IPS-11a (cell line): ENCODE data around the gene GIGYF1.
A peak's percentile ranks its signal among the peaks of the same experiment; 100 is the strongest.
"Not testable (repeated sequence)": the region's sequence is repeated elsewhere in the genome, so short reads cannot be mapped to it uniquely, and the experiment has no call there.

Experiments used
- H3K4me3 ChIP-seq: one replicate; pipeline ENCODE4 v1.5.1; 2013; ENCODE audit warnings: low read depth, low read length, control low read depth

GIGYF1 gene

GRCh38 chr7:100711369-100711768, 17.3 kb upstream of the GIGYF1 start:
- H3K4me3 ChIP-seq = no peak overlapping the region

GRCh38 chr7:100710452-100710851, 16.4 kb upstream of the GIGYF1 start:
- no peak overlapping the region for H3K4me3 ChIP-seq

GRCh38 chr7:100708395-100708794, 14.3 kb upstream of the GIGYF1 start:
- no peak overlapping the region for H3K4me3 ChIP-seq

DNA sequence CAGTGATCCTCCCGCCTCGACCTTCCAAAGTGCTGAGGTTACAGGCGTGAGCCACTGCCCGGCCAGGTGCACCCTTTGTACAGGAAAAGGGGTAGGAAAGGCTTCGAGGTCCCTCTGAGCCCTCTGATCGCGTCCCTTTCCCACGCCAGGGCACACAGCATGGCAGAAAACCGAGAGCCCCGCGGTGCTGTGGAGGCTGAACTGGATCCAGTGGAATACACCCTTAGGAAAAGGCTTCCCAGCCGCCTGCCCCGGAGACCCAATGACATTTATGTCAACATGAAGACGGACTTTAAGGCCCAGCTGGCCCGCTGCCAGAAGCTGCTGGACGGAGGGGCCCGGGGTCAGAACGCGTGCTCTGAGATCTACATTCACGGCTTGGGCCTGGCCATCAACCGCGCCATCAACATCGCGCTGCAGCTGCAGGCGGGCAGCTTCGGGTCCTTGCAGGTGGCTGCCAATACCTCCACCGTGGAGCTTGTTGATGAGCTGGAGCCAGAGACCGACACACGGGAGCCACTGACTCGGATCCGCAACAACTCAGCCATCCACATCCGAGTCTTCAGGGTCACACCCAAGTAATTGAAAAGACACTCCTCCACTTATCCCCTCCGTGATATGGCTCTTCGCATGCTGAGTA, 12.7 kb upstream of the GIGYF1 start:
- H3K4me3 ChIP-seq = peak overlapping the region; percentile 72

DNA sequence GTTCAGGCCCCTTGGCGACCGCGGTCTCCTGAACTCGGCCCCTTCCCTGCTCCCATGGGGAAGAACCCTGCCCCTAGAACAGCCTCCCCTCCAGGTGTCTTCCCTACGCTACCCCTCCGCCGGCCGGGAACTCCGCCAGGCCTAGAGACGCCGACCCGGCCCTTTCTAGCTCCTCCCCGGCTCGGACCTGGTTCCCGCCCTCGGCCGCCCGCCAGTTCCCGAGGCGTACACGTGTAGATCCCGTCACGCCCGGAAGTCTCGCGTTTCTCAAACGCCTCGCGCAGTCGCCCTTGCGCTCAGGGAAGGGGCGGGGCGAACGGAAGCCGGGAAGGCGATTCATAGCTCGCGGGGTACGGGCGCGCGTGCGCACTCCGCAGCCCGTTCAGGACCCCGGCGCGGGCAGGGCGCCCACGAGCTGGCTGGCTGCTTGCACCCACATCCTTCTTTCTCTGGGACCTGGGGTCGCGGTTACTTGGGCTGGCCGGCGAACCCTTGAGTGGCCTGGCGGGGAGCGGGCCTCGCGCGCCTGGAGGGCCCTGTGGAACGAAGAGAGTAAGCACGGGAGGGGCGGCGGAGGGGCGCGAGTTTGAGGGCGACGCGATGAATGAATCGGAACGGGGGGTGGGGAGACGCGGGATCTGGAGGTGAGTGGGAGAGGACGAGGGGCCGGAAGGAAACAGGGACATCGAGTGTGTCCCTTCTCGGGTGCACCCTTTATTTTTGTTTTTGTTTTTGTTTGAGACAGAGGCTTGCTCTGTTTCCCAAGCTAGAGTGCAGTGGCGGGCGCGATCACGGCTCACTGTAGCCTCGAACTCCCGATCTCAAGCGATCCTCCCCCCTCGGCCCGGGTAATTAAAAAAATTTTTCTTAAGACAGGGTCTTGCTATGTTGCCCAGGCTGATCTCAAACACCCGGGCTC, 12.0 kb upstream of the GIGYF1 start, which contains the start of gene POP7:
Gene POP7 (plus strand): TSS at position 369 of the 919 bp plus-strand sequence. CDS start 710 bp downstream, outside the sequence.
- peak within 1 kb of the TSS; percentile 72 for H3K4me3 ChIP-seq

DNA sequence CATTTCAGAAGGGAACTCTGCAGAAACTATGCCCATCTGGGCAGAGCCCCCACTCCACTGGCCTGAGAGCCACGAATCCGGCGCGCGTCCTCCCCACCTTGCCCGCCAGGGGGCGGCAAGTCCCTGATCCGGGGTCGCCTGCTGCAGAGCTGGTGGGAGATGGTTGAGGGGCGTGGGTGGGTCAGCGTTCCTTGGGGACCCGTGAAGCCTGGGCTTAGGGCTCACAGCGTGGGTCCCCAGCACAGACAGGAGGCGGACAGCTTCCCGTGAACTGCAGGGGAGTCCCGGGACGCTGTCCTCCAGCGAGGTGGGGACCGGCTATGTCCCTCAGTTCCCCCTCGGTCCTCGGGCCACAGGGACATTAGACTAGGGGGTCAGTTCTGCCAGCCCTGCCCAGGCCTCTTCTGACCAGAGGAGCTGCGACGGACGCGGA, 11.3 kb upstream of the GIGYF1 start:
- peak overlapping the region; percentile 55 for H3K4me3 ChIP-seq

- H3K4me3 ChIP-seq = not testable (repeated sequence)
These were observed 7.0 kb upstream of the GIGYF1 start for GRCh38 chr7:100701089-100701488.

GRCh38 chr7:100699018-100699417, 5.0 kb upstream of the GIGYF1 start:
- H3K4me3 ChIP-seq = no peak overlapping the region

- H3K4me3 ChIP-seq = no peak overlapping the region
These were observed 2.1 kb upstream of the GIGYF1 start for GRCh38 chr7:100696123-100696521.

DNA sequence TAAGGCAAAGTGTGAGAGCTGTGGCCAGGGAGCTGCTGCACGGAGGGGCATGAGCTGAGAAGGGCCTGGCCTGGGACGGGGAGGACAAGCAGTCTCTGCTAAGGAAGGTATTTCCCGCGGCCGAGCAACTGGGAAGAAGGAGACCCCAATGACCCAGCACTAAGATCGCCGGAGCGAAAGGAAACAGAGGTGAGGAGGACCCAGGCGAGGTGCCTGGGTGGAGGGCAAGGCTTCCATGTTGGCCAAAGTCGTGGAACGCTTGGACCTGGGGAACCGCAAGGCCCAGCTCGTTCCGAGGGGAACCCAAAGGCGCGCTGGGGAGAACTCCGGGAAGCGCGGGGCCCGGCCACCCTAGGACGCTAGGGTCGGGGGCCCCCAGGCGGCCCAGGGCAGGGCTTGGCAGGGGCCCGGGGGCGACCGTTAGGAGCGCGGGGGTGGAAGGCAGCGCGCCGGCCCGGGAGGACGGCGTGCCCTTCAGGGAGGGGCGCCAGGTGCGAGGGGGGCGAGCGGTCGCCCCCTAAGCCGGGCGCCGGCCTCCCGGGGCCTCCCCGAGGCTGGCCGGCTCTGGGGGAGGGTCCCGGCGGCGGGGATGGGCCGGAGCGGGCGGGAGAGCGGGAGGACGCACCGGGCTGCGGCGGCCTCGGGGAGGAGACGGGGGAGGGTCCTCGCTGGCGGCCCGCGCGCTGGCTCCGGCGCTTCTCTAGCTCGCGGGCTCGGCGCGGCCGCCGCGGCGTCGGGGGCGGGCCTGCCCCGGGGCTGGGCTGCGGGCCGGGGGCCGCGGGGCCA, 545 bp downstream of the GIGYF1 start:
- H3K4me3 ChIP-seq = peak overlapping the region; percentile 83

DNA sequence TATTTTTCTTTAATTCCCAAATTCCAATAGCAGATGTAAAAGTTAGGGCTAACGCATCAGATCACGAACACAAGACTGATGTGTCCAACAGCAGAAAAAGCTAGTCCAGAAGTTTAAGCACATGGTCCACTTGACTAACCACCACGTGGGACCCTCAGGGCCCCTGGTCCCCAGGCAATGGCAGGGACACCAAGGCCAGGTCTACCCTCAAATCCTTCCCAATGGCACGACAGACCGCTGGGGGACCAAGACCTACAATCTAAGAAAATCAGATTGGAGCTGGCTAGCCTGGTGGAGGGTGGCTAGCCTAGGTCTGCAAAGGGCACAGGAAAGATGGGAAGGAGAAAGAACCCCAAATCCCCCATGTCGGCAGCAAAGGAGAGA, 1.5 kb downstream of the GIGYF1 start:
- peak overlapping the region; percentile 83 for H3K4me3 ChIP-seq

DNA sequence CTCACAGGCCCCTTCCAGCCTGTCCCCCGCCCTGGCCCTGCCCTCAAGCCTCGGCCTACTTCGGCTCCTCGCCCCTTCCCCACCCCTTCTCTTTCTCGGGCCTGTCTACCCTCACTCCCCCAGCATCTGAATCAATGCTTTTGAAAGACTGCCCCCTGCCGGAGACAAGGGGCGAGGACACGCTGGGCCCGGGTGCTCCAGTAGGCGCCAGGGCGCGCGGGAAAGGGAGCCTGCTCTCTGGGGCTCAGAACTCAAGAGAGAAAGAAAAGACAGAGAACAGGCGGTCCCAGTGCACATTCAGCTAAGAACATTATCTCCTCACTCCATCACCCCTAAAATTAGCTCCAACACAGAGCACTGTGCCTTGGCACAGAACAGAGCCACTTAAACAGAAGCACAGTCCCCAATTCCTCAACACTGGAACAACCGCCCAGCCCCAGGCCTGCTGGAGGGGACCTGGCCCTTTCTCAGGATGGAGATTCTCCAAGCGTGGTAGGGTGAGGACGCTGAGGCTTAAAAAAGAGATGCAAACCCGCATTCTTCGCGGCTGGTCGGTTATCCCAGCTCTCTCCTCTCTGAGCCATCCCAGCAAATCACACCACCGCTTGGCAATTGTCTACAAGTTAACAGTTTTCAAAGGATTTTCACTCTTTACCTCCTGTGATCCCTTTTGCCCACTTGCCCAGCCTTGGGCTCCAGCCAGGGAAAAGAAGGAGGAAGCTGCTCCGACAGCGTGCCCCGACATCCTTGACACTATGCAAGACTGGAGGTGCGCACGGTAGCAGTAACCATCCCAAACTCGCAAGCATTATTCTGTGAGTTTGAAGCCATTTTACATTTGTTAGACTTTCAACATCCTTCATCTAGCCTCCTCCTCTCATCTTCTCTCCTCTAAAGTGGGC, 2.1 kb downstream of the GIGYF1 start:
- peak overlapping the region; percentile 83 for H3K4me3 ChIP-seq

DNA sequence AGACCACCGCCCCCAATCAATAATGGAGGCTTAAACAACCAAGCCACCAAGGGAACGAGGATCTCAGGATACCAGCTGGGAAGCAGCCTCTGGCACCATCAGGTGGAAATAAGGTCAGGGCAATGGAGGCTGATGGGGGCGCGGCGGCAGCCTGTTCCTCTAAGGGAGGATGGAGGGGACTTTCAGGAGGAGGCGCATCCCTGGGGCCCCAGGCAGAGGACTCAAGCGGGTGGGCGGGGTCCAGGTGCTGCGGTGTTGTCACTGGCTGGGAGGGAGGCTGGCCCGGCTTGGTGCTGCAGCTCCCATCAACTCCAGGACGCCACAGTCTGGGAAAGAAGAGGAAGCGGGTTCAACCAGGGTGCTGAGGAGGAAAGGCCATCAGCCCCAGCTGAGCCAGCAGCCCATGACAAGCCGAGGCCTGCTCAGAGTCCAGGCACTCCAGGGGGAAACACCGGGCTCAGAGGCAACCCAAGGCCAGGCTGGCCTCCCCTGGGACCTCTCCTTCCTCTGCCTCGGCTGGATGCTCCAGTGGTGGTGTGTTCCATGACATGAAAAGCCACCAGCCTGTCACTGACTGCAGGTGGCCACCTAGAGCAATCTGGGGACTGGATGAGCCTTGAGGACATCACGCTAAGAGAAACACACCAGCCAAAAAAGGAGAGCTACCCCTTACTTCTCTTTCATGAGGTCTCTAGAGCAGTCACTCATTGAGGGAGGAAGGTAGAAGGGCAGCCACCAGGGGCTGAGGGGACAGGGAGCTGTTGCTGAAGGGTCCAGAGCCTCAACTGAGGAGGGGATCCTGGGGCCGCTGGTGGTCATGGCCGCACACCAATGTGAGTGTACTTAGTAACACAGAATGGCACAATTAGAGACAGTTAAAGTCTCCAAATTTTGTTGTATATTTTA, 4.6 kb downstream of the GIGYF1 start:
- no peak overlapping the region for H3K4me3 ChIP-seq

DNA sequence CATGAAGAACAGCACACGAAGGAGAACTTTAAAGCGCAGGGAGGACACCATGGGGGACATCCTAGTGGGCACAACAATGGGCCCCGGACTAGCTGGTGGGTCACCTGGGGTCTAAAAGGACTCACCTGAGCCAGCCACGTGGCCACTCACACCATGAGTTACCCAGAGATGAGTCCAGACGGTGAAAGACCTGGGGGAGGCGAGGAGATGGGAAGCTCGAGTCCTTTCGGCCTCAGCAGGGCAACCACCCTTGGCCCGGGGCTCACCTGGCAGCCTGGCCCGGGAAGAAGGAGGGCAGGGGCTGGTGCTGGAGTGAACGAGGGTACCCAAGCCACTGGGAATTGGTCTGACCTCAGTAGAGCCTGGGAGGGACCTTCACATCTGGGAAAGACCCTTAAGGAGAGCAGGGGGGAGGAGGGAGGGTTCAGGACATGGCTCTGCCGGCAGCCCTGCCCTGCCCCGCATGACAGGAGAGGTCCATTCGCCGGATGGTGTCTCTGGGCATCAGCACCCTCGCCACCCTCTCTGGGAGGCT, 5.7 kb downstream of the GIGYF1 start:
- H3K4me3 ChIP-seq = no peak overlapping the region

- no peak overlapping the region for H3K4me3 ChIP-seq
These were observed 6.2 kb downstream of the GIGYF1 start for GRCh38 chr7:100687751-100688300.

GRCh38 chr7:100687261-100687660, 6.8 kb downstream of the GIGYF1 start:
- H3K4me3 ChIP-seq = no peak overlapping the region

DNA sequence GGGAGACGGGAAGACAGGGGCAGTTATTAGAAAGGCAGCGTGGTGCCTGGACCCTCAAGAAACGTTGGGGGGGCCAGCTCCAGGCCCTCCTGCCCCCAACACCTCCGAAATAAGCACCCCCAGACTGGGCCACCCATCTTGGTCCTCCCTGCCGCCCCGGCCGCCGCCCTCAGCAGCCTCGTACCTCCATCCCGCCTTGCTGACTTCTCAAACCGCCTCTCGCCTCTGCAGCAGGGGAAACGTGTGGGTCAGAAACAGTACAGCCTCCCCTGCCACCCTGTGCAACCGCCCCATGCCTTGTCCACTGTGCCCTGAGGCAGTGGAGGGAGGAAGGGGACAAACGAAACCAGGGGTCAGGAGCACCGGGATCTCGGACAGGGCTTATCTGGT, 7.2 kb downstream of the GIGYF1 start:
- H3K4me3 ChIP-seq = no peak overlapping the region

DNA sequence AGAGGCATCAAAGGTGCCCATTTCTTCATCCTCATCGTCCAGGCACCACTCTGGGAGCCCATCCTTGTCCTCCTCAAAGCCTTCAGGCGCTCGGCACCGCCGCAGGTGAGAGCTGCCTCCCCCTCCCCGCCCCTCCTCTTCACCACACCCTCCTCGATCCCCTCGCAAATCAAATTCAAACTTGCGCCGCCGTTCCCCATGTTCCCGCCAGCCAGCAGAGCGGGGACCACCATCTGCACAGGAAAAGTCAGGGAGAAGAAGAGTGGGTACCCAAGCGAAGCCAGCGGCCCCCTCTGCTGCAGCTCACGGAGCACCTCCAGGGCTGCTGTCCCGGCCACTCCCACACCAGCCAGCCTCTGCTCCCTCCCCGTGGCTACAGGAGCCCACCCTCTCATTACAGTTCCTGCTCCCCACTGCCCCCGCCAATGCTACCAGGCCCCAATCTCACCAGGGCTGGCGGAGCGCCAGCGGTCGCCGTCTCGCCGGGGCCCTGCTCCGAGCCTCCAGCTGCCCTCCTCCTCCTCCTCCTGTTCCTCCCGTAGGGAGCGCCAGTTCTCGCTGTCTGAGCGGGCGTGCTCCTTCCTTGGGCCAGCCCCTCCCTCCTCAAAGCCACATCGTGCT, 7.7 kb downstream of the GIGYF1 start:
- H3K4me3 ChIP-seq = no peak overlapping the region
